Umbilical cord (tissue), 2 donors: ENCODE measurements around the gene LRRC66. TPM values are rescaled to one million over a fixed set of nuclear protein-coding genes. Genes with fewer than 3 reads are reported as not detected.

Source experiments
- DNase-seq: peaks from one replicate; pipeline ENCODE4 v3.0.0-alpha.2; 2015; ENCODE audit warnings: low spot score
- total RNA-seq: library from RNA; depleted of rRNA; stranded (reverse); fragments of >200 nt; gene quantifications from one replicate; pipeline ENCODE4 v1.2.3, GENCODE V29; 2014; ENCODE audit warnings: low replicate concordance; ENCODE audit not compliant: insufficient read depth

LRRC66 gene
- total RNA-seq, 1 donor from 2014 or later, result 2.2 TPM

DNA sequence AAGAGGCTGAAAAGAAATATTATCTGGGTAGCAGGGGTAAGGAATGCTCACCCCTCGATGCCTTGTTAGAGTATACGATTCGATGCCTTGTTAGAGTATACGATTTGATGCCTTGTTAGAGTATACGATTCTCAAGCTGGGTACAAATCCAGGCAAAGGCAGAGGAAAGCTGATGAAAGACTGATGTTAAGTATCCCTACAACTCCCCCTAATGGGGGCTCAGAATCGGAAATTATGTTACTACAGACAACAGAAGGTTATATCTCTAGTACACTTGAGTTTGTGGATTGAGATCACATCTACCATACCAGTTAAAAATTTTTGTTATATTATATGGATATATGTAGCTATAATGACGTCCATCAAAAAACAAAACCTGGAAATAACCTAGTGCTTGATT is 4.8 kb downstream of the LRRC66 start:
- DNase-seq, result peak; percentile 22

- no peak for DNase-seq
Observed at GRCh38 chr4:52014903-52015302, 5.3 kb downstream of the LRRC66 start.

DNA sequence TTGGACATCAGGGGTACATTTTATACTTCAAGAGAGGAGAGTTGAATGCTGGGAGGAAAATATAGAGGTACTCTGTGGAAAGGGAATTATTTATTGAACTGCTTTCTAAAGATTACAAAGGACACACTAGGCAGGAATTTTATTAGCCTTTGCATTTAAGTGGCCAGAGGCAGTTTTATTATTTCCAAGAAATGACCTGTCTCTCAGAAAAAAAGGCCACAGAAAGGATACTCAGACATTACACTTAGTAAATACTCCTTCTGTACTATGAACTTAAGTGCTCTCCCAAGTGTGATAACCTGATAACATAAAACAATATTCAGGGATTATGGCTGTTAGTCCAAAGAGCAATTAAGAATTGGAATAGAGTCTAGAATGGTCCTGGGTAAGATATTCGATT is 7.5 kb downstream of the LRRC66 start:
- DNase-seq, result no peak

DNA sequence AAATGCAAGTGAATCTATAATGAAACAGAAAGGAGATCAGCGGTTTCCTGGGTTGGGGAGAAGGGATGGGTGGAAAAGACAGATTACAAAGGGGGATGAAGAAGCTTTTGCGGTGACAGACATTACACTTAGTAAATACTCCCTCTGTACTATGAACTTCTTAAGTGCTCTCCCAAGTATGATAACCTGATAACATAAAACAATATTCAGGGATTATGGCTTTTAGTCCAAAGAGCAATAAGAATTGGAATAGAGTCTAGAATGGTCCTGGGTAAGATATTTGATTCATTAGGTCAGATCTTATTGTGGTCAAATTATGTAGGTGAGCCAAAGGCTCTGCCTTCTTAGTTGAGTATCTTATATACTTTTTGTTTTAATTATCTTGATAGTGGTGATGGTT is 9.2 kb downstream of the LRRC66 start:
- DNase-seq, result no peak

GRCh38 chr4:52006887-52007286 is 13.3 kb downstream of the LRRC66 start:
- no peak for DNase-seq

DNA sequence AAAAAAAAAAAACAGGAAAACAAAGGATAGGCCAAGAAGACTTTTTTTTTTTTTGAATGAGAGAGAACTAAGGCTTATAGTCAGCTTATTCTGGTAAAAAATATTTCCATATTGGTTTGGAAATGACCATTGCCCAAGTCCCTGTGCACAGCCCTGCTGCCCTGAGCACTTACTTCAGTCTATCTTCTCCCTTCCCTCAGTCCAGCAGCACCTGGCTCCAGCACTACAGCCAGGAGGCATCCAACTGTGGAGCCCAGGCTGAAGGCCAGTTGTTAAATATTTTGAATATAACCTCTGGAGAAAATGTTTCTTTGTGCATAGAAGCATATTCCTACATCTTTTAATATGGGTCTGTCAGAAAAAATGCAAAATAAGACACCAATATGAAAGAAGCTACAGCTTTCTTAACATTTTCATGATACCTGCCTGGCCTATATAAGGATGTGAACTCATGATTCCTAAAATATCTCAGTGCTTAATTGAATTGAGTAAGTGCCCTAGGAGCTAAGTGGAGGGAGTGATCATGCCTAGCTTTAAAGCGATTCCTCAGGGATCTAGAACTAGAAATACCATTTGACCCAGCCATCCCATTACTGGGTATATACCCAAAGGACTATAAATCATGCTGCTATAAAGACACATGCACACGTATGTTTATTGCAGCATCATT is 14.4 kb downstream of the LRRC66 start:
- no peak for DNase-seq

- no peak for DNase-seq
Observed at GRCh38 chr4:52004414-52004813, 15.7 kb downstream of the LRRC66 start.

DNA sequence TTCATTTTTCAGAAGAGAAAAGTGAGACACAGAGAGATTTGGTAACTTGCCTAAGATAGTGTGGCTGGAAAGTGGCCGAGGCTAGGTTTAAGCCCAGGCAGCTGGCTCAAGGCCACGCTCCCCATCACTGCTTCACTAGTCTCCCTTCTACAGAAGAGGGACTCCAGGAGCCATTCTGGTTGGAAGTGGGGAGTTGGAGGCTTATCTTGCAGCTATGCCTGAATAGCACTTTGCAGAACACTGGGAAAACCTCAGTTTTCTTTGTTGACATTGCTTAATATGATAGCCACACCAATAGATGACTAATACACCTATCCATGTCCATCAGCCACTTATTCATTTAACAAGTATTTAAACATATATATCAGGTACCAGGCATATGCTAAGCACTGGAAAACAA is 18.5 kb downstream of the LRRC66 start:
- DNase-seq, result no peak

GRCh38 chr4:51999250-51999649 is 20.9 kb downstream of the LRRC66 start:
- DNase-seq, result no peak

DNA sequence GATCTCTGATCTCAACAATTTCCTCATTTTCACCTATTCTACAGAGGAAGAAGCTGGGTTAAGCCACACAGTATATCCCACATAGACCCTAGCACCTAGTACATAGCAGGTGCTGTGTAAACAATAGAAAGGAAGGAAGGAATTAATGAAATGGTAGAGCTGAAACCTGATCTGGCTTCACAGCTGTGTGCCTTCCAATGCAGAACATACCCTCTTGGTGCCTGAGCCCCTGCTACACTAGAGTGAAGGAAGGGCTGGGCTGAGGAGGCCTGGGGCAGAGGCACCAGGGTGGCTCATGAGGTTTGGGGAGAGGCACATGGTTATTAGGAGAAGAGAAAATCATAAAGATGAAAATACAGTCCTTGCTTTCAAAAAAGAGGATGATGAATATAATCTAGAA is 21.3 kb downstream of the LRRC66 start:
- no peak for DNase-seq

- DNase-seq, result no peak
Observed at GRCh38 chr4:51997647-51998046, 22.5 kb downstream of the LRRC66 start.

DNA sequence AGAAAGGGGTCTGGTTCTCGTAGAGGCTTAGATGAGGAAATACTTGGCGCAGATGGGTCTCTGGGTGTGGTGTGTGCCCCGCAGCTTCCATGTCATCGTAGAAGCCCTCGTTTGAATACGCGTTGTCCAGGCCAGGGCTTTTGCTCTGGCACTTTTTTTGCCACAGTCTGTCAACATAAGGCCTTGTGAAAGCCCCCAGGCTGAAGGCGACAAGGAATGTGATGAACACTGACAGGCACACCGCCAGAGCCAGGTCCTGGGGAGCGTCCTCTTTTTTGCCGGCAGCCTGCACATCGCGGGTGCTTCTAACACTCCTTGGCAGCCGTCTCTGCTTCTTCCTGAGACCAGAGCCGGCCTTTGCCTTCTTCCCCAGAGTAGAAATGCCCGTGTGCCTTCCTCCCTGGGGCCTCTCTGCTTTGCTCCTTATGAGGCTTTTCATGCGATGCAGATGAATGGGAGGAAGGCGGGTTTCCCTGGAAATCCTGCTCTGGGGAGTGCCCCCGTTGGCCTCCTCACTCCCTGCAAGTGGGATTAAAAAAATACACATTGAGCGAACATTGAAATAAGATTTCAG is 24.4 kb downstream of the LRRC66 start:
- no peak for DNase-seq

DNA sequence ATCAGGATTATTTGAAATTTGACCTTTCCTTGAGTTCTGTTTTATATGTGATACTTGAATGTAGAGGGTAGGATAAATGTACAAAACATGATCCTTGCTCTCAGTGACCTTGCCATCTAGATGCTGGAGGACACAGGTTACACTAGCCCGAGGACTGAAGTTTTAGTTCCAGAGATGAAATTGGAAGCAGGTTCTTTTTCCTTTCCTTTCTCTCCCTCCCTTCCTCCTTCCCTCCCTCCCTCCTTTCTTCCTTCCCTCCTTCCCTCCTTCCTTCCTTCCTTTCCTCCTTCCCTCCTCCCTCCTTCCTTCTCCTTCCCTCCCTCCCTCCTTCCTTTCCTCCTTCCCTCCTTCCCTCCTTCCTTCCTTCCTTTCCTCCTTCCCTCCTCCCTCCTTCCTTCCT is 54.3 kb downstream of the LRRC66 start:
- no peak for DNase-seq

- peak; percentile 39 for DNase-seq
Observed at GRCh38 chr4:51963841-51964517, 56.2 kb downstream of the LRRC66 start.

DNA sequence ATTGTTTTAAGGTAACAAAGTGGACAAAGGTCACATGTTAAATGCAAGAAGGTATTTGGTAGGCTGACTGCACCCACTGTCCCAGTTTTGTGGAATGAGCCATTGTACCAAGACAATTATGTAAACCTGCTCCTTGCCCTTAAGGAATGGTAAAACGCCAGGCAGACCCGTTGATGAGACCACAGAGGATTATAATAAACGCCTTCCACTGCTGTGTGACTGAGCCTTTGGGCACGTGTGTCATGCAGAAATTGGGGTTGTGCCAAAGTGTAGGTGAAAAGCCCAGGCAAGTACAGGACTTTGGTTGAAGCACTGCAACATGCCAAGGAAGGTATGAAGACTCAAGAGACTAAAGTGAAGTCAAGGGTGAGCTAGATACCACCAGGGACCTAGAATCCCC is 59.7 kb downstream of the LRRC66 start:
- no peak for DNase-seq

GRCh38 chr4:51958199-51958968 is 61.8 kb downstream of the LRRC66 start:
- DNase-seq, result no peak

Other genes with a start within 250 kb of the LRRC66 start
- 85.0 TPM for gene DCUN1D4, start 177.2 kb downstream of the LRRC66 start, total RNA-seq
- 51.5 TPM for gene SGCB, start 17.9 kb upstream of the LRRC66 start, total RNA-seq
- gene SPATA18, start 30.9 kb upstream of the LRRC66 start, total RNA-seq, result 2.9 TPM